ENCODE measurements around the gene DDX51.
"Not testable (repeated sequence)": the region's sequence is repeated elsewhere in the genome, so short reads cannot be mapped to it uniquely, and the experiment has no call there.

The DDX51 gene

GRCh38 chr12:132109741-132110140 is 34.4 kb downstream of the DDX51 start:
- no peak for DNase-seq

DNA sequence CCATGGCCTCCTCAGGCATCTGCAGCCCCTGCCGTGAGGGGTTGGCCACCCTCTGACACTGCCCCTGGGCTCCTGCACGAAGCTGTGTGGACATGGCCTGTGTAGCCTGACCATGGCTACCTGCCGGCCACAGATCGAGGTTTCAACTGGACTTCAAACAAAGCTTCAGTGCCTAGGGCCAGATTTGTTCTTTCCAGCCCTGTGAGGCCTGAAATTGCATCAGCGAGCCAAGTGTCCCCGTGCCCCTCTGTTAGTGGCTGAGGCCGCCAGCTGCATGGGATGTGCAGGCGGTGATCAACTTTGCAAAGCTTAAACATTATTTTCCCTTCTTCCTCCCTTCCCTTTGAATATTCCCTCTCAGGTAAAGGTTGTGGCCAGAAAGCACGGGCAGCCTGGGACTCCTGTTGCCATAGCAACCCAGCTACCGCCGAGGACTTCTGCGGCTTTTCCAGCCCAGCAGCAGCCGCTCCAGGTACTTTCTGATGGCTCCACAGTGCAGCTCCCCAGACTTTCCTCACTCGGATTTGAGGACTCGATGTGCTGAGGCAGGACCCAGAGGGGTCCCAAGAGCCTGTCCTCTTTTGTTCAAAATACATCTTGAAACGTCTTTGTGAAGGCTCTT is 35.8 kb downstream of the DDX51 start:
- no peak for DNase-seq

GRCh38 chr12:132106921-132107320 is 37.2 kb downstream of the DDX51 start:
- no peak for DNase-seq

DNA sequence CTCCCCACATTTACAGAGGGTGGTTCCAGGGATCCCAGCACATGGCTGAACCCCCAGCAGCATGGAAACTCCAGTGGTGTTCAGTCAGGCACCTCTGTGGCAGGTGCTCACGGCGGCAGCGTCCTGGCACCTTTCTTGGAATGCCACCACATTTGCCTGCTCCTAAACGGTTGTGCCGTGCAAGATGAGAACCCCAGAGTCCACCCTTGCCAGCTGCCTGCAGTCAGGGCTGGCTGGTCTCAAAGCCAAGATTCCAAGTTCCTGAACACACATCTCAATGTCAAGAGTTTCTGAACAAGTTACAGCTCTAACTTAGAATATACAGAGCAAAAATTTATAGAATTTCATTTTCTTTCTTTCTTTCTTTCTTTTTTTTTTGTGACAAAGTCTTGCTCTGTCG is 38.7 kb downstream of the DDX51 start:
- DNase-seq, result no peak

- DNase-seq, result no peak
Measured at GRCh38 chr12:132103542-132104308, 40.4 kb downstream of the DDX51 start.

- DNase-seq, result not testable (repeated sequence)
Measured at GRCh38 chr12:132103072-132103471, 41.0 kb downstream of the DDX51 start.

DNA sequence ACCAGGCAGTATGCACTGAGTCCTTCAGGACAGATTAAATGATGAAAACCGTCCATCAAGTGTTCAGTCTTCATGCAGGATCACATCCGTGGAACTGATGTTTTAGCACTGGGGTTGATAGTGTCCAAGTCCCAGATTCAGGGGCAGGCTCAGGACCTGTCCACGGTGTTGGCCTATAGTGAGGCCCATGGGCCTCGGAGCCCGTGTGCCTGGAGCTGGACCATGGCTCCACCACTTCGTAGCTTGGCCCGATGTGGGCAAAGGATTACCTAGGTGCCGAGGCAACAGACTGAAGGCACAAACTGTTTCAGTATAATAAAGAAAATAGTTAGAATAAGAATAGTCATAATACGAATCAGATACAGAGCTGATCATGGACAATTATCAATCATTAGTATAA is 41.8 kb downstream of the DDX51 start:
- no peak for DNase-seq

GRCh38 chr12:132100306-132101065 is 43.6 kb downstream of the DDX51 start:
- DNase-seq, result no peak

GRCh38 chr12:132099739-132100138 is 44.4 kb downstream of the DDX51 start:
- no peak for DNase-seq

DNA sequence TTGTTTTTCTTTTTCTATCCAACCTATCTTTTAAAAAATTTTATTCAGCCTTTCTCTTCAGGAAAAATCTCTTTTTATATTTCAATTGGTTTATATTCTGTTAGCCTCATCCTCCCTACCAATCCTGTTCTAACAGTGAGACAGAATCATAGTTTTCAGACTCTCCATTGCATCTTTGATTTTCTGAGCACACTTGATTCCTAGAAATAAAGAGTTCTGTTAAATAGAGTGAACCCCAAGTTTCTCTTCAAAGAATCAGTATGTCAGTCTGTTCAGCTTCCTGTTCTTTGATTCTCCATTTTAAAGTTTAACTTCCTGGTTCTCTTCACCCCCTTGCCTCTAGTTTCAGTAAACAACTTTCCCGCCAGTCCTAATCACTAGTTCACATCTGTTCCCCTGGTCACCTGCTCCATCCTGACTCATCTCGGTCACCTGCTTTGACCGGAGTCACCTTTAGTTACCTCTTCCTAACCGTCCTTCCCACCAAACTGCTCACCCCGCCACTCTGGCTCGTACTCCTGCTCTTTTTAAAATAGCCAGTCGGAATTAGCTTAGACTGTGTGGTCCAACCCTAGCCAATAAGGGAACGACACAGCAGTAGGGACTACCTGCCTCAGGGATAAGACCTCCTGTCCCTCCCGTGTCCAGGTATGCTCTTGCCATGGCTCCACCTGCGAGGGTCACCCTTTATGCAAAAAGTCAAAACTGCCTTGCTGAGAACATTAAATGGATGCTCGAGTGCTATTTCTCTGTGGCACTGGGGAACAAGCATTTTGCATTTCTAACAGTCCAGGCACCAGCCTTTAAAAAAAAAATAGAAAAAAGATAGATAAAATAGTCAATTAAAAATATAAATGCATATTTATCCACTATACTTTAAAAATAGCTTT is 48.4 kb downstream of the DDX51 start:
- DNase-seq, result no peak

- DNase-seq, result no peak
Measured at GRCh38 chr12:132094269-132094891, 49.7 kb downstream of the DDX51 start.

DNA sequence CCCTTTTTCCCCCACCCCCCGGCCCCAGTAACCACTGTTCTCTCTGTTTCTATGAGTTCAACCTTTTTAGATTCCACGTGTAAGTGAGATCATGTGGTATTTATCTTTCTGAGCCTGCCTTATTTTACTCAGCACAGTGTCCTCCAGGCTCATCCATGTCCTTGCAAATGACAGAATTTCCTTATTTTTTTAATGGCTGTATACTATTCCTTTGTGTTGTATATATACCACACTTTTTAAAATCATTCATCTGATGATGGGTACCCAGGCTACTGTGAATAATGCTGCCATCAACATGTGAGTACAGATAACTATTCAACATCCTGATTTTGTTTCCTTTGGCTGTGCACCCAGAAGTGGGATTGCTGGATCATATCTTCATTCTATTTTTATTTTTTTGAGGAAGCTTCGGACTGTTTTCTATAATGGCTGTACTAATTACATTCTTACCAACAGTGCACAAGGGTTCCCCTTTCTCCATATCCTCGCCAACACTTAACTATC is 54.7 kb downstream of the DDX51 start:
- DNase-seq, result no peak

Measured in CD4-positive, alpha-beta T cell treated with Interleukin-15 for 1 hour (primary cell).